C4-2B (cell line): Measurements from ENCODE around the gene DCLK1.

ENCODE experiments used
- H3K27ac ChIP-seq: fragments of 450-650 bp; 2 replicates; pipeline ENCODE4 v1.5.1; 2017
- CTCF ChIP-seq: fragments of 450-650 bp; conservative IDR thresholded peaks from 2 replicates; pipeline ENCODE4 v1.5.1; 2017; ENCODE audit warnings: mild to moderate bottlenecking
- ZFX ChIP-seq: fragments of 450-650 bp; IDR thresholded peaks from 2 replicates; pipeline ENCODE4 v1.6.1; 2017

DCLK1 gene

GRCh38 chr13:35926859-35927530 lies 204.2 kb downstream of the DCLK1 start:
- TF ChIP-seq ZFX, result no peak
- H3K27ac ChIP-seq, result no peak overlapping the region

GRCh38 chr13:35925669-35926068 lies 205.5 kb downstream of the DCLK1 start:
- TF ChIP-seq ZFX (no peak), CTCF (no peak)

GRCh38 chr13:35923347-35923746 lies 207.8 kb downstream of the DCLK1 start:
- H3K27ac ChIP-seq, result no peak overlapping the region
- no peak for TF ChIP-seq CTCF

More at GRCh38 chr13:35925669-35926068, 205.5 kb downstream of the DCLK1 start:
- H3K27ac ChIP-seq, result no peak overlapping the region

GRCh38 chr13:35920816-35921215 lies 210.4 kb downstream of the DCLK1 start:
- TF ChIP-seq ZFX (no peak), CTCF (no peak)
- H3K27ac ChIP-seq, result no peak overlapping the region

GRCh38 chr13:35917942-35918645 lies 213.1 kb downstream of the DCLK1 start:
- H3K27ac ChIP-seq, result no peak overlapping the region

GRCh38 chr13:35917252-35917941 lies 213.8 kb downstream of the DCLK1 start:
- H3K27ac ChIP-seq, result no peak overlapping the region
- no peak for TF ChIP-seq CTCF
- TF ChIP-seq ZFX, result no peak

More at GRCh38 chr13:35917942-35918645, 213.1 kb downstream of the DCLK1 start:
- TF ChIP-seq CTCF (no peak), ZFX (no peak)

- no peak overlapping the region for H3K27ac ChIP-seq
- TF ChIP-seq ZFX (no peak), CTCF (no peak)
Observed at GRCh38 chr13:35916146-35916545, 215.0 kb downstream of the DCLK1 start.
